Neural crest cell (in vitro differentiated cells): ENCODE data around the gene SLC22A5. TPM values are rescaled to one million over a fixed set of nuclear protein-coding genes. Genes with fewer than 3 reads are reported as not detected.

Source experiments
- DNase-seq: peaks from one replicate; pipeline ENCODE4 v3.0.0; 2021; ENCODE audit warnings: low read depth, mixed read lengths, low spot score
- H3K27ac Mint-ChIP-seq: one replicate; pipeline ENCODE4 v1.8.0; 2021; ENCODE audit warnings: mild to moderate bottlenecking, mixed read lengths; ENCODE audit not compliant: unreplicated experiment
- H3K27me3 Mint-ChIP-seq: 2 replicates; pipeline ENCODE4 v1.8.0; 2021; ENCODE audit warnings: low read depth, mild to moderate bottlenecking, mixed read lengths
- H3K36me3 Mint-ChIP-seq: 2 replicates; pipeline ENCODE4 v1.8.0; 2021; ENCODE audit warnings: low read depth, mild to moderate bottlenecking, mixed read lengths
- H3K4me1 Mint-ChIP-seq: 2 replicates; pipeline ENCODE4 v1.8.0; 2021; ENCODE audit warnings: mixed read lengths
- H3K4me3 Mint-ChIP-seq: one replicate; pipeline ENCODE4 v1.8.0; 2021; ENCODE audit warnings: mild to moderate bottlenecking, mixed read lengths
- H3K9me3 Mint-ChIP-seq: 2 replicates; pipeline ENCODE4 v1.8.0; 2021; ENCODE audit warnings: mixed read lengths
- CTCF ChIP-seq: fragments of 200-600 bp; sonication (generic); conservative IDR thresholded peaks from 2 replicates; pipeline ENCODE4 v1.5.0; 2021; ENCODE audit warnings: antibody characterized with exemption, mild to moderate bottlenecking
- total RNA-seq: library from RNA; stranded (reverse); gene quantifications from 2 replicates; pipeline ENCODE4 v1.2.1, GENCODE V29; 2021

SLC22A5 gene
- total RNA-seq, 1 donor from 2014 or later = 5.6 TPM

DNA sequence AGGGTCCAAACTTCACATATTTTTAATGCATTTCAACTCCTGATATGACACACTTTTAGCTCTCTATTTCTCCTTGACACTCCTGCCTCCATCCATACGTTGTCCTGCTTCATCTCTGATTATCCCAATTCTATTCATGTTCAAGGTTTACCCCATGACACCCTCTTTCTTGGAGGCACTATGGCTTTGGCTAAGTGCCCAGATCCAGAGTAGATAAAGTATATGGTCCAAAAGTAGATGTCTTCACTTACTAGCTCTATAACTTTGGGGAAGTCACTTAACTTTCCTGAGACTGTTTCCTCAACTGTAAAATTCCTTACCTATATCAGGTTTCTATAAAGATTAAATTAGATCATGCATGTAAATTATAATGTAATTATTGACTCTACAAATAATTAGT, 36.1 kb downstream of the SLC22A5 start:
- no peak for DNase-seq
- H3K36me3 Mint-ChIP-seq = no peaks in the 10 kb centered on the region
- H3K4me3 Mint-ChIP-seq = no peak overlapping the region
- H3K27ac Mint-ChIP-seq = no peak overlapping the region
- peaks cover 10% of the 10 kb centered on the region for H3K9me3 Mint-ChIP-seq
- TF ChIP-seq CTCF = no peak
- peaks cover 32% of the 10 kb centered on the region for H3K27me3 Mint-ChIP-seq
- peaks cover 4% of the 10 kb centered on the region for H3K4me1 Mint-ChIP-seq

DNA sequence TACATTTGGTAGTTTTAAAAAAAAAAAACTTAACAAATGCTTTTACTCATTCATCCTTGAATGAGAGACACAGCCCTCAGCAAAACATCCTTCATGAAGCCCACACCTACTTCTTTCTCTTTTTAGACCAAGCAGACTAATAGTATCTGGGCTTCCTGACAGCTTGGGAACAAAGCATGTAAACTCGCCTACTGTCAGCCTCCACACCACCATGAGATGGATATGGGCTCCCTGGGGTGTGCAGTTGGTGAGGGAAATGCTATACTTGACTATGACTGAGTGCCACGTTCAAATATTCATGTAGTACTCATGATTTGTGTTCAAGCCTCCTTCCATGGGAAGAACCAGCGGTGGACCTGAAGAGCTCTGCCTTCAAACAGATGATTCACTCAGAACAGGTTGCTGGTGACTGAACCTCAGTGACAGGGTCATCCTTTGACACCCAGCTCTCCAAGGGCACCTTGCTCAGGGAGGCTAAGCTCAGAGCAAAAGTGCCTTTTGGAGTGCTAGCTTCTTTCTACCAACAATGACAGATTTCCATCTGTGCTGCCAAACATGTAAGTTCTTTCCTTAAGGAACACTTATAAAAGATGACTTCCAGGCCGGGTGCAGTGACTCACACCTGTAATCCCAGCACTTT, 36.8 kb downstream of the SLC22A5 start:
- Mint-ChIP-seq H3K4me1 (peaks cover 6% of the 10 kb centered on the region), H3K27me3 (peaks cover 26% of the 10 kb centered on the region), H3K4me3 (no peak overlapping the region), H3K36me3 (no peaks in the 10 kb centered on the region), H3K27ac (no peak overlapping the region), H3K9me3 (peaks cover 10% of the 10 kb centered on the region)
- no peak for DNase-seq
- TF ChIP-seq CTCF = no peak

DNA sequence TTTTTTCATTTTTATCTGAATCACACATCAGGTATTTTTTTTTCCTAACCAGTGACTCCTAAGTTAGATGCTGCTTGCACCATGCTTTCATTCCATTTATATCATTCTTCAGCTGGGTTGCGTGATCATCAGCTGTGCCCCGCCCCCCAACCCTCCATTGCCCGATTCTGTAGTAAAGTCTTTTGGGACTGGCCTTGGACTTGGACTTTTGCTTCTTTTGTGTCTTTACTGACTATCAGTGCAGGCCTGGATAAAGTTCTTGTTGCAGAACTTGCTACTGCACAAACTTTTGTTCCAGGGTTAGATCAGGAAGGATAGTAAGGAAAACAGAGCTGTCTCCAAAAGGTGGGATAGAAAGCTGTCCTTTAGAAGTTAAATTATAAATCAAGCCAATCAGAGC, 38.5 kb downstream of the SLC22A5 start:
- peaks cover 18% of the 10 kb centered on the region for H3K27me3 Mint-ChIP-seq
- TF ChIP-seq CTCF = no peak
- DNase-seq = no peak
- H3K27ac Mint-ChIP-seq = no peak overlapping the region
- H3K4me3 Mint-ChIP-seq = no peak overlapping the region
- H3K36me3 Mint-ChIP-seq = no peaks in the 10 kb centered on the region
- H3K4me1 Mint-ChIP-seq = peaks cover 9% of the 10 kb centered on the region
- peaks cover 5% of the 10 kb centered on the region for H3K9me3 Mint-ChIP-seq

DNA sequence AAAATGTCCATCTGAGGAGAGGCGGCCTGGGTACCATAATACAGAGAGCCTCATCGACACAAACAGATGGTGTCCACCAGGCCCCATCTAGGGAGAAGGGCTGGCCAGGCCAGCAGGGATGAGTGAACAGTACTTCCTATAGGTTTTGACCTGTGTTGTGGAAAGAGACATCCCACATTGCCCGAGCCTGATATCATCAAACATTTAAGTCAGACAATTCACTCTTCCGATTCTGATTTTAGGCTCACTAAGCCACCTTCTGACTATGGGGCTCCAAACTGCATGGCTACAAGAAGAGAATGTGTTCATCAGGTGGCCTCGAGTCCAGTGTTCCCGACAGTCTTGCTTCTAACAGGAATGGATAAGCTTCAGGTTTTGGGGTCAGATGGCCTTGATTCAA, 38.9 kb downstream of the SLC22A5 start:
- Mint-ChIP-seq H3K4me3 (no peak overlapping the region), H3K27me3 (peaks cover 17% of the 10 kb centered on the region), H3K27ac (no peak overlapping the region), H3K36me3 (no peaks in the 10 kb centered on the region), H3K9me3 (peaks cover 3% of the 10 kb centered on the region), H3K4me1 (peaks cover 9% of the 10 kb centered on the region)
- DNase-seq = no peak
- TF ChIP-seq CTCF = no peak

- peak overlapping the region; percentile 51 for H3K4me3 Mint-ChIP-seq
- H3K27ac Mint-ChIP-seq = no peak overlapping the region
These were observed 39.5 kb downstream of the SLC22A5 start for GRCh38 chr5:132408965-132409364.

More at GRCh38 chr5:132408965-132409364, 39.5 kb downstream of the SLC22A5 start:
- no peak for TF ChIP-seq CTCF
- Mint-ChIP-seq H3K36me3 (no peaks in the 10 kb centered on the region), H3K4me1 (peaks cover 9% of the 10 kb centered on the region), H3K27me3 (peaks cover 14% of the 10 kb centered on the region), H3K9me3 (no peaks in the 10 kb centered on the region)
- DNase-seq = no peak
